ENCODE data around the gene MAGI2.

MAGI2 gene

GRCh38 chr7:79410345-79410744 lies 43.1 kb downstream of the MAGI2 start:
- H3K4me1 ChIP-seq (ENCODE audit: control insufficient read depth, insufficient read depth, low read length), result no peaks in the 10 kb centered on the region
- no peak overlapping the region for H3K9ac ChIP-seq (ENCODE audit: low read length)
- no peaks in the 10 kb centered on the region for H3K9me3 ChIP-seq (ENCODE audit: control insufficient read depth, insufficient read depth, low read depth, low read length)
- no peaks in the 10 kb centered on the region for H3K36me3 ChIP-seq (ENCODE audit: control insufficient read depth, insufficient read depth, low read length)
- no peaks in the 10 kb centered on the region for H3K27me3 ChIP-seq (ENCODE audit: control insufficient read depth, insufficient read depth, low read length)
- H3K4me3 ChIP-seq (ENCODE audit: low read depth, low read length), result no peak overlapping the region
- no peak overlapping the region for H3K27ac ChIP-seq (ENCODE audit: low read depth, low read length)

- Histone ChIP-seq H3K36me3 (ENCODE audit: control insufficient read depth, insufficient read depth, low read length) (no peaks in the 10 kb centered on the region), H3K9ac (ENCODE audit: low read length) (no peak overlapping the region), H3K4me3 (ENCODE audit: low read depth, low read length) (no peak overlapping the region), H3K4me1 (ENCODE audit: control insufficient read depth, insufficient read depth, low read length) (no peaks in the 10 kb centered on the region), H3K27ac (ENCODE audit: low read depth, low read length) (no peak overlapping the region), H3K9me3 (ENCODE audit: control insufficient read depth, insufficient read depth, low read depth, low read length) (no peaks in the 10 kb centered on the region), H3K27me3 (ENCODE audit: control insufficient read depth, insufficient read depth, low read length) (no peaks in the 10 kb centered on the region)
These were observed 46.1 kb downstream of the MAGI2 start for GRCh38 chr7:79407351-79407750.

GRCh38 chr7:79406371-79406770 lies 47.1 kb downstream of the MAGI2 start:
- no peaks in the 10 kb centered on the region for H3K36me3 ChIP-seq (ENCODE audit: control insufficient read depth, insufficient read depth, low read length)
- no peaks in the 10 kb centered on the region for H3K4me1 ChIP-seq (ENCODE audit: control insufficient read depth, insufficient read depth, low read length)
- no peaks in the 10 kb centered on the region for H3K9me3 ChIP-seq (ENCODE audit: control insufficient read depth, insufficient read depth, low read depth, low read length)
- H3K4me3 ChIP-seq (ENCODE audit: low read depth, low read length), result no peak overlapping the region
- no peak overlapping the region for H3K27ac ChIP-seq (ENCODE audit: low read depth, low read length)
- no peaks in the 10 kb centered on the region for H3K27me3 ChIP-seq (ENCODE audit: control insufficient read depth, insufficient read depth, low read length)
- H3K9ac ChIP-seq (ENCODE audit: low read length), result no peak overlapping the region

- Histone ChIP-seq H3K9me3 (ENCODE audit: control insufficient read depth, insufficient read depth, low read depth, low read length) (no peaks in the 10 kb centered on the region), H3K36me3 (ENCODE audit: control insufficient read depth, insufficient read depth, low read length) (no peaks in the 10 kb centered on the region), H3K4me3 (ENCODE audit: low read depth, low read length) (no peak overlapping the region), H3K9ac (ENCODE audit: low read length) (no peak overlapping the region), H3K27me3 (ENCODE audit: control insufficient read depth, insufficient read depth, low read length) (no peaks in the 10 kb centered on the region), H3K27ac (ENCODE audit: low read depth, low read length) (no peak overlapping the region), H3K4me1 (ENCODE audit: control insufficient read depth, insufficient read depth, low read length) (no peaks in the 10 kb centered on the region)
These were observed 48.1 kb downstream of the MAGI2 start for GRCh38 chr7:79405368-79405767.

DNA sequence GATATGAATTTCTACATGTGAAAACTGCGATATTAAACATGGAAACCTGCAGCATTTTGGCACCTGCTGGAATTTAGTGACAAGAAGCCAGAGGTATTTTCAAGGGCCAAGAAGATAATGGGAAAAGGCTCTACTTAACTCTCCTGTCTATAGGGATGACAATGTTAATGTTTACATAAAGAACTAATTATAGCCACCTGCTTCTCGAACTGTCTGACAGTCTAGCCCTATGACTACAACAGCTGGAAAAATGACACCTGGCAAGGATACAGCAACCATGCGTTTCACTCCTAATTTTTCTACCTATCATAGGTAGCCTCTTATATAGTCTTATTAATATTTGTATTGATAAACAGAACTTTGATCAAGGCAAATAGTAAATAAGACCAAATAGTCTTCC lies 49.6 kb downstream of the MAGI2 start:
- H3K27ac ChIP-seq (ENCODE audit: low read depth, low read length), result no peak overlapping the region
- no peaks in the 10 kb centered on the region for H3K4me1 ChIP-seq (ENCODE audit: control insufficient read depth, insufficient read depth, low read length)
- no peaks in the 10 kb centered on the region for H3K9me3 ChIP-seq (ENCODE audit: control insufficient read depth, insufficient read depth, low read depth, low read length)
- H3K9ac ChIP-seq (ENCODE audit: low read length), result no peak overlapping the region
- no peak overlapping the region for H3K4me3 ChIP-seq (ENCODE audit: low read depth, low read length)
- no peaks in the 10 kb centered on the region for H3K27me3 ChIP-seq (ENCODE audit: control insufficient read depth, insufficient read depth, low read length)
- H3K36me3 ChIP-seq (ENCODE audit: control insufficient read depth, insufficient read depth, low read length), result no peaks in the 10 kb centered on the region

DNA sequence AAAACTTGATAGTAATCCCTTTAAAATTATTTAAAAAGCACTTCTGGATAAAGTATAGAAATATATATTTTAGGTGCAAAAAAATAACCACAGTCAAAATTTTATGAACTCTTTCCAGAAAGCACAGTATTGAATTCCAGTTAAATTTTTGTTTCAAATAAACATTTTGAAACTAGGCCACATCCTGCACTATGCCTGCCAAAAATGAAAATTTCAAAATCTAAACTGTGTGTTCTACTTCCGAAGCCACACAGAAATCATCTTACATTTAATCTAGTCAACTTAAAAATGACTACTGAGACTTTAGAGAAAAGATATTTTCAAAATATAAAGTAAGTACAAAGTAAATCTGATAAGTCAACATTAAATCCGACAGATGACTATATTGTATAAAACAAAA lies 50.0 kb downstream of the MAGI2 start:
- Histone ChIP-seq H3K27ac (ENCODE audit: low read depth, low read length) (no peak overlapping the region), H3K4me3 (ENCODE audit: low read depth, low read length) (no peak overlapping the region), H3K4me1 (ENCODE audit: control insufficient read depth, insufficient read depth, low read length) (no peaks in the 10 kb centered on the region), H3K9ac (ENCODE audit: low read length) (no peak overlapping the region), H3K27me3 (ENCODE audit: control insufficient read depth, insufficient read depth, low read length) (no peaks in the 10 kb centered on the region), H3K36me3 (ENCODE audit: control insufficient read depth, insufficient read depth, low read length) (no peaks in the 10 kb centered on the region), H3K9me3 (ENCODE audit: control insufficient read depth, insufficient read depth, low read depth, low read length) (no peaks in the 10 kb centered on the region)

- H3K27ac ChIP-seq (ENCODE audit: low read depth, low read length), result no peak overlapping the region
- no peaks in the 10 kb centered on the region for H3K9me3 ChIP-seq (ENCODE audit: control insufficient read depth, insufficient read depth, low read depth, low read length)
- H3K27me3 ChIP-seq (ENCODE audit: control insufficient read depth, insufficient read depth, low read length), result no peaks in the 10 kb centered on the region
- no peak overlapping the region for H3K9ac ChIP-seq (ENCODE audit: low read length)
- no peaks in the 10 kb centered on the region for H3K36me3 ChIP-seq (ENCODE audit: control insufficient read depth, insufficient read depth, low read length)
- H3K4me1 ChIP-seq (ENCODE audit: control insufficient read depth, insufficient read depth, low read length), result no peaks in the 10 kb centered on the region
- H3K4me3 ChIP-seq (ENCODE audit: low read depth, low read length), result no peak overlapping the region
These were observed 52.2 kb downstream of the MAGI2 start for GRCh38 chr7:79401254-79401653.

DNA sequence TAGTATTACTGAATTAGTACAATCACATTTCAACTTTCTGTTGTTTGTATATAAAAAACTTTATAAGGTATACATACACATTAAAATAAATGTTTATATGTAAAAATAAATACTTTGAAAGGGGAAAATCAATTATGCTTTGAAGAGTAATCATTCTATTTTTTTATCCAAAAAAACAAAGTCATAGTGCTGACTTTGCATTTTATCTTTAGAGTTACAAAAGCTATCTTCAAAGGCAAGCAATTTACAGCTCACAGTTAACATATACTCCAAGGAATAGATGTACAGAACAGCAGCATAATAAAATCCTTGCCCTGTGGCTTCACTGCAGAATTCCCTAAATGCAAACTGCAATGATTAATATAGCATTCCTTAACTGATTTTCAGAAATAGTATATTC lies 53.2 kb downstream of the MAGI2 start:
- no peaks in the 10 kb centered on the region for H3K36me3 ChIP-seq (ENCODE audit: control insufficient read depth, insufficient read depth, low read length)
- H3K27me3 ChIP-seq (ENCODE audit: control insufficient read depth, insufficient read depth, low read length), result no peaks in the 10 kb centered on the region
- no peak overlapping the region for H3K4me3 ChIP-seq (ENCODE audit: low read depth, low read length)
- no peaks in the 10 kb centered on the region for H3K9me3 ChIP-seq (ENCODE audit: control insufficient read depth, insufficient read depth, low read depth, low read length)
- H3K9ac ChIP-seq (ENCODE audit: low read length), result no peak overlapping the region
- H3K27ac ChIP-seq (ENCODE audit: low read depth, low read length), result no peak overlapping the region
- H3K4me1 ChIP-seq (ENCODE audit: control insufficient read depth, insufficient read depth, low read length), result no peaks in the 10 kb centered on the region

DNA sequence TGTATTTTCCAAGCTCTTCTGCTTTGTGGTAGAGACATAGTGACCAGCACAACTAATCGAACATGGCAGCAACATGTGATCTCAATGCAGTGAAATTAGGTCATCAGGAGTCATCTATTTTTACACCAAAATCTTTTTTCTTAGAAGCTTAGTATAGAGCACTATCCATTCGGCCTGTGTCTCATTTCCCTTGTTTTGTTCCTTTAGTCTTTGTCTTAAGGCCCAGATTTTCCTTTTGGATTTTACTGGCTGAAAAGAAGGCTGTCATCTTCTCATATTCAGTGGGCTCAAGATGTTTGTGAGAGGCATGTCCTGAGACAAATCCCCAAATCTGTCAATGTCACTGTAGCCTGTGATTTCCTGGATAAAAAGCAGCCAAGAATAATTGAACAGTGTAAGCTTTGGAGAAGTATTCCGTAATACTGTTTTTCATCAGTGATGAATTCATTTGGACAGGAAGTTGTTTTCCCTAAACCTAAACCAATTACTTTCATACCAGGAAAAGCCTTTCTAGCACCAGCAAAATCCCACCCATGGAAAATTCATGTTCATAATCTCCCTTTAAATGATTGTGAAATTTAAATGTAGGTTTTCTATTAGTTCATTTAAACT lies 55.2 kb downstream of the MAGI2 start:
- no peak overlapping the region for H3K4me3 ChIP-seq (ENCODE audit: low read depth, low read length)
- no peaks in the 10 kb centered on the region for H3K4me1 ChIP-seq (ENCODE audit: control insufficient read depth, insufficient read depth, low read length)
- H3K27ac ChIP-seq (ENCODE audit: low read depth, low read length), result no peak overlapping the region
- H3K9me3 ChIP-seq (ENCODE audit: control insufficient read depth, insufficient read depth, low read depth, low read length), result no peaks in the 10 kb centered on the region
- H3K9ac ChIP-seq (ENCODE audit: low read length), result no peak overlapping the region
- H3K36me3 ChIP-seq (ENCODE audit: control insufficient read depth, insufficient read depth, low read length), result no peaks in the 10 kb centered on the region
- no peaks in the 10 kb centered on the region for H3K27me3 ChIP-seq (ENCODE audit: control insufficient read depth, insufficient read depth, low read length)

DNA sequence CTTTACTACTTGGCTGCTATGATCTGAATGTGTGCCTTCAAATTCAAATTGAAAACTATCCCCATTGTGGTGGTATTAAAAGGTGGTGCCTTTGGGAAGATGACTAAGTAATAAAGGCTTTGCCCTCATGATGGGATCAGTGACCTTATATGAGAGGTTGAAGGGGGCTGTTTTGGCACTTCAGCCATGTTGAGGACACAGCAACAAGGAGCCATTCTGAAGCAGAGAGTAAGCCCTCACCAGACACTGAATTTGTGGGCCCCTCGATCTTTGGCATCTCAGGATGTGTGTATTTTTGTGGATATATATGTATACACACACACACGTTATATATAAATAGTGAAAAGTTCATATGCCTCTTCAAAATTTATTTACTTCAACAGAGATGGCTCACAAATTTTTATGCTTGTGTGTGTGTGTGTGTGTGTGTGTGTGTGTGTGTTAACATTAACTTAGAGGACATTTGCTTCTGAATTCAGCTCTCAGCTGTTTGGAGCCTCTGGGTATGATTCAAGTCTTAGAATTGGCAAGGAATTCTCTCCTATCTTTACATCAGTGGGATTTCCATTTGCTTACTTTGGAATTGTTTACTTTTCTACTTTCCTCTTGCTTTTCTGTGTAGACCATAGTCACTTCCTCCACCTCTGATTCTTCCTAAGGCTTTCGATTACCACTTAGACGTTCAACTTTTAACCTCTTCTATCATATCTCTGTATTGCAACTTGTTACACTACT lies 66.6 kb downstream of the MAGI2 start:
- Histone ChIP-seq H3K9me3 (ENCODE audit: control insufficient read depth, insufficient read depth, low read depth, low read length) (0 out of 2 replicates have a peak, but pooled peaks cover under 1% of the 10 kb centered on the region), H3K27me3 (ENCODE audit: control insufficient read depth, insufficient read depth, low read length) (no peaks in the 10 kb centered on the region), H3K4me1 (ENCODE audit: control insufficient read depth, insufficient read depth, low read length) (no peaks in the 10 kb centered on the region), H3K36me3 (ENCODE audit: control insufficient read depth, insufficient read depth, low read length) (no peaks in the 10 kb centered on the region), H3K9ac (ENCODE audit: low read length) (no peak overlapping the region), H3K27ac (ENCODE audit: low read depth, low read length) (no peak overlapping the region), H3K4me3 (ENCODE audit: low read depth, low read length) (no peak overlapping the region)

- Histone ChIP-seq H3K9me3 (ENCODE audit: control insufficient read depth, insufficient read depth, low read depth, low read length) (no peaks in the 10 kb centered on the region), H3K9ac (ENCODE audit: low read length) (no peak overlapping the region), H3K4me3 (ENCODE audit: low read depth, low read length) (no peak overlapping the region), H3K27ac (ENCODE audit: low read depth, low read length) (no peak overlapping the region), H3K4me1 (ENCODE audit: control insufficient read depth, insufficient read depth, low read length) (no peaks in the 10 kb centered on the region), H3K27me3 (ENCODE audit: control insufficient read depth, insufficient read depth, low read length) (no peaks in the 10 kb centered on the region), H3K36me3 (ENCODE audit: control insufficient read depth, insufficient read depth, low read length) (no peaks in the 10 kb centered on the region)
These were observed 71.5 kb downstream of the MAGI2 start for GRCh38 chr7:79381921-79382320.

Measured in HUES6 (cell line).